ENCODE results near the gene PTPRE. TPM values are rescaled to one million over a fixed set of nuclear protein-coding genes. Genes with fewer than 3 reads are reported as not detected.
A peak's percentile ranks its signal among the peaks of the same experiment; 100 is the strongest.

The PTPRE gene
- total RNA-seq, 1 donor from 2014 or later = 5.4 TPM

DNA sequence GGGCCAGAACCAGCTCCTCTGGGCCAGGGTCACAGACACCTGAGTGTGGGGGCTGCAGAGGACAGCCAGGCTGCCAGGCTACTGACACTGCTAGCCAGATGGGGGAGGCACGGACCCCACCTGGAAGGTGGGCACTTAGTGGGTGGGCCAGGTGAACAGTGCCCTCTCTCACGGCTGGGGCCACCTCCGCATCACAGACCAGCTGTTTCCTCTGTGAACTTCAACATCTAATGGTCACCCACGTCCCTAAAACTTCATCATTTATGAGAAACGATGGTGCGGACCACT lies 138.9 kb downstream of the PTPRE start:
- H3K4me3 ChIP-seq (ENCODE audit: low read depth, low read length) = no peak overlapping the region
- TF ChIP-seq, protein P1, sequence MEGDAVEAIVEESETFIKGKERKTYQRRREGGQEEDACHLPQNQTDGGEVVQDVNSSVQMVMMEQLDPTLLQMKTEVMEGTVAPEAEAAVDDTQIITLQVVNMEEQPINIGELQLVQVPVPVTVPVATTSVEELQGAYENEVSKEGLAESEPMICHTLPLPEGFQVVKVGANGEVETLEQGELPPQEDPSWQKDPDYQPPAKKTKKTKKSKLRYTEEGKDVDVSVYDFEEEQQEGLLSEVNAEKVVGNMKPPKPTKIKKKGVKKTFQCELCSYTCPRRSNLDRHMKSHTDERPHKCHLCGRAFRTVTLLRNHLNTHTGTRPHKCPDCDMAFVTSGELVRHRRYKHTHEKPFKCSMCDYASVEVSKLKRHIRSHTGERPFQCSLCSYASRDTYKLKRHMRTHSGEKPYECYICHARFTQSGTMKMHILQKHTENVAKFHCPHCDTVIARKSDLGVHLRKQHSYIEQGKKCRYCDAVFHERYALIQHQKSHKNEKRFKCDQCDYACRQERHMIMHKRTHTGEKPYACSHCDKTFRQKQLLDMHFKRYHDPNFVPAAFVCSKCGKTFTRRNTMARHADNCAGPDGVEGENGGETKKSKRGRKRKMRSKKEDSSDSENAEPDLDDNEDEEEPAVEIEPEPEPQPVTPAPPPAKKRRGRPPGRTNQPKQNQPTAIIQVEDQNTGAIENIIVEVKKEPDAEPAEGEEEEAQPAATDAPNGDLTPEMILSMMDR (conservative IDR thresholded peaks at IDR 0.05; ENCODE audit: low read depth, low read length) = no peak
- DNase-seq (ENCODE audit: low read depth) = no peak

DNA sequence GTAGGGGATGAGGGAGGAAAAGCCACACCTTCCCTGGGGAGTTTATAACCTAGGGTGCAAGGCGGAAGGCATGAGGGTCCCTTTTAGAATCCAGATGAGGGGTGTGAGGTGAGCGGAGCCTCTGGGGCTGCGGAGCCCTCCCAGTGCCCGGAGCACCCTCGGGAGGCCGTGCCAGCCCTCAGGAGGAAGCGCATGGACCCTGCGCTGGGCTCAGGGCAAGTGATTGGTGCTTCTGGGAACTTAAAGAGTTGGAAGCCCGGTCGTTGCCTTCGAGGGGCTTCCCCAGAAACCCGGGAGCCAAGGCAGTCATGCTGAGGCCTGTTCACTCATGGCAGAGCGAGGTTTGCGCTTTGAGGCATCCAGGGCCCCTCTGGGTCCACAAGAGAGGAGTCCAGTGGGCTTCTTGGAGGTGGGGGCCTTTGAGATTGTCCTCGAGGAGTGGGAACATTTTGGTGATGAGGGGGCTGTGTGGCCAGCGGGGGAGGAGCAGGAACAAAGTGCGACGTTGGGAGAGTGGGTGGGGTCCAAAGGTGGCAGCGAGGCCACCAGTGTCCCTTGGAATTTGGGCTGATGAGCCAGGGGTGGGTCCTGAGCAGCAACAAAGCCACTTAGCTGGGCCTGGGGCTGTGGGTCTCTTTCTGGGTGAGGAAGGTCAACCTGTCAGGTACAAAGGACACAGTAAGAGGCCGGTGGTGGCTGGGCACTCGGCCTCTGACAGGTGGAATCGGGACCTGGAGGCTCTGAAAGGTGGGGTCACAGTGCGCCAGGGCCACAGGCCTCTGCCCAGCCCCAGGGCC lies 139.5 kb downstream of the PTPRE start:
- H3K4me3 ChIP-seq (ENCODE audit: low read depth, low read length) = no peak overlapping the region
- TF ChIP-seq, protein P1 (conservative IDR thresholded peaks at IDR 0.05; ENCODE audit: low read depth, low read length) = no peak
- DNase-seq (ENCODE audit: low read depth) = no peak

DNA sequence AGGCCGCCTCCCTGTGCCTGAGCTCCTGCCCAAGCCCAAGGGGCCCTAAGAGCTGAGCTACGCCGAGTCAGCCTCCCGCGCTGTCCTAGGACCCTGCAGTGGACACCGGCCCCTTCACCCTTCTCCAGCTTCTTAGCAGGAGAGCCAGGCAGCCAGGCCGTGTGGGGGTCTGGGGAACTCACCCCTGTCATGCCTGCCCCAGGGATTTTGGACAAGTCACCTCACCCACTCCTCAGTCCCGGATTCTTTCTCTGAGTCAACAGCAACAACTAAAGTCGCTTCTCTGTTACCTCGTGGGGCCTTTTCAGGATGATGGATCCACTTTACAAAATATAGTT lies 140.0 kb downstream of the PTPRE start:
- TF ChIP-seq, protein P1 (conservative IDR thresholded peaks at IDR 0.05; ENCODE audit: low read depth, low read length) = no peak
- no peak overlapping the region for H3K4me3 ChIP-seq (ENCODE audit: low read depth, low read length)
- no peak for DNase-seq (ENCODE audit: low read depth)

DNA sequence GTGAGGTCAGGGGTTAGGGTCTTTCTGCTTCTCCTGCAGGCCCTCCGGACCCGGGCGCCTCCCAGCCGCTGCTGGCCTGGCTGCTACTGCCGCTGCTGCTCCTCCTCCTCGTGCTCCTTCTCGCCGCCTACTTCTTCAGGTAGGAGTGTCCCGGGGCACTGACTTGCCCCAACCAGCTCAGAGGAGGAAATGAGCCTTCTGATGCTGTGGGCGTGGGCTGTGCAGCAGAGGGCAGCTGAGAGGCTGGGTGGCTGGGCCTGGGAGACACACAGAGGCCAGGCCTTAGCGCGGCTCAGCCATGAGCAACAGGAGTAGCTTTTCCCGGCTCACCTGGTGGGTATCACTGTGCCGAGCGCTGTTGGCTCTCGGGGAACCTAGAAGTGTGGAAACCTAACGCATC lies 140.4 kb downstream of the PTPRE start:
- peak overlapping the region; percentile 34 for H3K4me3 ChIP-seq (ENCODE audit: low read depth, low read length)
- DNase-seq (ENCODE audit: low read depth) = peak; percentile 13
- TF ChIP-seq, protein P1 (conservative IDR thresholded peaks at IDR 0.05; ENCODE audit: low read depth, low read length) = no peak

DNA sequence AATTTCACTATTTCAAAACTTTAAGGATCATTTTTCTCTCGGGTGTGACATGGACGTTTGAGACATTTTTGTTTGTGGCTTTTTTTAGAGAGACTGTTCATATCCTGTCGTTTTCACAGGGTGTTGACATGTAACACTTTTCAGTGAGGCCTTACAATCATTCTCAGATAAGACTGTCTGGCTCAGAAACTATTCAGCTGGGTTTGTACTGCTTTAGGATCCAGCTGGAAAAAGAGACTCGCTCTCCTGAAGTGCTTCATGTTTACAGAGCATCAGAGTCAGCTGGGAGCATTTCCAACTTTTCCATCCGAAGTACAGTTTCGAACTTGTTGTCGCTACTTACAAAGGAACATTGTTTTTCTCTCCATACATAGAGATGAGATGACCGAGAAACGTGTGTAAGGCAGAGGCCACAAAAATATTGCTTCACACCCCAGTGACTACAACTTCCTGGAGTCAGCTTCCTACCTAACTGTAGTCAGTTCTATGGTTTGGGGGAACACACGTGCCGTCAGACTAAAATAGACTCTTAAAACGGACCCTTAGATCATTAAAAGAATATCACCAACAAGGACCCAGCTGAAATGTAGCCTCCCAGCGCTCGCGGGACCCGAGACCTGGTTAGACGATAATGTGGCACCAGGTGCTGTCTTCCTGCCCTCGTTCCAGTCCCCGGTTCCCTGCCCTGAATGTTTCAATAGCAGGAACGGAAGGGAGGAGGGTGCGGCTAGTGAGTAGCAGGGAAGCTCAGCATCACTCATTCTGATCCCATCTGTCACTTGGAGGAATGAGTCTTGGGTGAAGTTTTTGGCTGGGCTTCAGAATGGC lies 141.3 kb downstream of the PTPRE start:
- H3K4me3 ChIP-seq (ENCODE audit: low read depth, low read length) = peak overlapping the region; percentile 34
- DNase-seq (ENCODE audit: low read depth) = no peak

DNA sequence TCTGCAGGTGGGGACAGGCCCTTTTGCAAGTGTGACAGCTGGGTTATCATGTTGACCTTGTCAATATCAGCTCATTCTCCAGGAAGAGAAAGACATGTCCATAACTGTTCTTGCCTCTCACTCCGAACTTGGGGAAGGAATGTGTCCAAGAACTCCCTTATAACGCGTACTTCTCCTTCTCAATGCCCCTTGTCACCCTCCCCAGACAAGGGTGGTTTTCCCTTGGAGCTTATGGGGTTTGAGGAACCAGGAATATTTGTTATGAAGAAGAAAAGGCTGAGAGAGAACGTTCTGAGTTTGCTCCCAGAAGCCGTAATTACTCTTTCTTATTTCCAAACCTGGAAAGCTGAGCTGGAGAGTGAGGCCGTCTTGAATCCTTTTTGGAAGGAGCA lies 141.9 kb downstream of the PTPRE start:
- TF ChIP-seq, protein P1 (conservative IDR thresholded peaks at IDR 0.05; ENCODE audit: low read depth, low read length) = no peak
- DNase-seq (ENCODE audit: low read depth) = no peak
- no peak overlapping the region for H3K4me3 ChIP-seq (ENCODE audit: low read depth, low read length)

More for the DNA sequence above, 141.3 kb downstream of the PTPRE start:
- TF ChIP-seq, protein P1 (conservative IDR thresholded peaks at IDR 0.05; ENCODE audit: low read depth, low read length) = no peak
